Adrenal gland (tissue), 12 donors: ENCODE measurements around the gene PIGX. TPM values are rescaled to one million over a fixed set of nuclear protein-coding genes. Genes with fewer than 3 reads are reported as not detected.

Experiments
- DNase-seq, 7 donors: peaks; one replicate each; pipeline ENCODE4 v3.0.0-alpha.2; 2019 to 2020
- H3K27ac ChIP-seq, 5 donors: fragments of 200-600 bp; sonication (generic) in 4 of 5; 1 replicate in 3 of 5; 2 replicates in 2 of 5; pipeline versions ENCODE4 v1.5.1 to v1.8.0; 2016 to 2020; ENCODE audit warnings: mild to moderate bottlenecking in 1 of 5
- H3K27me3 ChIP-seq: fragments of 200-600 bp; 2 replicates; pipeline ENCODE4 v1.8.0; 2021
- H3K36me3 ChIP-seq, 2 donors: fragments of 200-600 bp; replicated peaks in 1 of 2; 1 replicate in 1 of 2; 2 replicates in 1 of 2; pipeline versions ENCODE4 v1.5.1 to v1.8.0; 2018 to 2022
- H3K4me1 ChIP-seq, 2 donors: fragments of 200-600 bp; replicated peaks in 1 of 2; 1 replicate in 1 of 2; 2 replicates in 1 of 2; pipeline versions ENCODE4 v1.5.1 to v1.8.0; 2018 to 2021
- H3K4me3 ChIP-seq, 4 donors: fragments of 200-600 bp; sonication (generic) in 3 of 4; one replicate each; pipeline ENCODE4 v1.5.1; 2016 to 2018
- H3K9me3 ChIP-seq, 3 donors: fragments of 200-600 bp; sonication (generic) in 1 of 3; replicated peaks in 1 of 3; 1 replicate in 2 of 3; 2 replicates in 1 of 3; pipeline versions ENCODE4 v1.5.1 to v1.8.0; 2016 to 2021
- CTCF ChIP-seq, 6 experiments: fragments of 450-650 bp in 4 of 6; fragments of 200-600 bp in 2 of 6; sonication (generic) in 1 of 6; IDR thresholded peaks; 1 replicate in 5 of 6; 2 replicates in 1 of 6; pipeline versions ENCODE4 v1.5.1 to v1.8.0; 2016 to 2021; ENCODE audit warnings: antibody characterized with exemption in 6 of 6, mild to moderate bottlenecking in 2 of 6, moderate library complexity in 1 of 6
- POLR2A ChIP-seq, 2 donors: fragments of 450-650 bp; IDR thresholded peaks; one replicate each; pipeline ENCODE4 v1.6.1; 2017; ENCODE audit warnings: antibody characterized with exemption in 2 of 2, mild to moderate bottlenecking in 2 of 2, moderate library complexity in 1 of 2
- WGBS, 4 donors: extraction: QIAGEN DNeasy Blood & Tissue Kit in 2 of 4; methylation state at CpG; one replicate each; pipeline versions ENCODE4 v1.1.5 to v1.1.7; 2013 to 2017; 5-methylcytosine and 5-hydroxymethylcytosine counted together
- intact Hi-C, 2 donors: fragments of 100-400 bp; cut with DNase I; formaldehyde crosslinking; loops; one replicate each; pipeline versions ENCODE4 v1.14.1 to v1.15.0; 2022 to 2023
- polyA plus RNA-seq, 3 donors: library from polyadenylated mRNA; stranded (reverse); fragments of 200-250 nt in 2 of 3; fragments of 350-450 nt in 1 of 3; fragmentation: Illumina TruSeq in 1 of 3; extraction: RNeasy Lipid Tissue Mini Kit (QIAGEN cat#74804) in 1 of 3; gene quantifications; one replicate each; pipeline ENCODE4 v1.2.3, GENCODE V29; 2013 to 2014
- total RNA-seq, 9 donors: library from RNA; depleted of rRNA in 4 of 9; stranded (reverse); fragments of >200 nt in 4 of 9; fragments of 120-200 nt in 1 of 9; fragmentation: NEBNext Ultra II Directional in 1 of 9; extraction: Animal tissue kit (Norgen Biotek cat#: 25700) in 1 of 9; gene quantifications; one replicate each; pipeline versions ENCODE4 v1.1.0 to v1.2.4, GENCODE V29; 2013 to 2023
- donor health status: healthy with polysubstance abuse.
- donor health status: Bipolar disorder and iron deficiency.
- donor health status: DM: yes; HTN: yes; CAD: no.
- donor health status: DM: no; HTN: no; CAD: no.
- donor health status: DM: no; HTN: no; CAD: no.
- donor health status: DM: yes; HTN: yes; CAD: no.

PIGX gene
- total and polyA plus RNA-seq, 12 donors: 10.2 to 33.9 (median 26.1) TPM

- WGBS, 4 donors: 94 to 97% (median 95%) methylated on average over 8 of the region's 8 CpGs
- intact Hi-C loops: no loop called here
Measured at GRCh38 chr3:196753201-196753600, 41.0 kb downstream of the PIGX start.

GRCh38 chr3:196754091-196754981 is 42.2 kb downstream of the PIGX start:
- Histone ChIP-seq H3K9me3 (peaks cover 0 to 7% (median 0%) of the 10 kb centered on the region in 3 donors), H3K4me1 (peaks cover 5% of the 10 kb centered on the region in 2 donors), H3K27me3 (no peaks in the 10 kb centered on the region), H3K27ac (no peak overlapping the region), H3K36me3 (no peaks in the 10 kb centered on the region), H3K4me3 (no peak overlapping the region)
- TF ChIP-seq CTCF (IDR thresholded peaks at IDR 0.05): no peak
- no peak for DNase-seq
- intact Hi-C loops: no loop called here
- WGBS, 4 donors: 70 to 78% (median 76%) methylated on average over 9 of the region's 9 CpGs

More at GRCh38 chr3:196753201-196753600, 41.0 kb downstream of the PIGX start:
- no peaks in the 10 kb centered on the region for H3K36me3 ChIP-seq
- H3K4me3 ChIP-seq: no peak overlapping the region
- DNase-seq: no peak
- H3K4me1 ChIP-seq: peaks cover 3 to 5% of the 10 kb centered on the region in 2 donors
- H3K27me3 ChIP-seq: no peaks in the 10 kb centered on the region
- H3K9me3 ChIP-seq: peaks cover 0 to 7% (median 0%) of the 10 kb centered on the region in 3 donors
- H3K27ac ChIP-seq: no peak overlapping the region
- TF ChIP-seq CTCF (IDR thresholded peaks at IDR 0.05): no peak
- TF ChIP-seq POLR2A (IDR thresholded peaks at IDR 0.05): no peak

DNA sequence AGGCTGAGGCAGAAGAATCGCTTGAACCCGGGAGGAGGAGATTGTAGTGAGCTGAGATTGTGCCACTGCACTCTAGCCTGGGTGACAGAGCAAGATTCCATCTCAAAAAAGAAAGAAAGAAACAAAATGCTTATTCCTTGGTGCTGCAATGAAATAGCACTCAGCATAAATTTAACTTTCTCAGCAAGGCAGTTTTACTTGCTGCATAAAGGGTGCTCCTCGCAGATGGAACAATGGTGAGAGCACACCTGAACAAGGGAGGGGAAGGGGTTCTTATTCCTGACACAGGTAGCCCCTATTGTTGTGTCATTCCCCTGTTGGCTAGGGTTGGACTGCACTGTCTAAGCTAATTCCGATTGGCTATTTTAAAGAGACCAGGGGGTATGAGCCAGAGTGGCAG is 44.6 kb downstream of the PIGX start:
- 84 to 96% (median 91%) methylated on average over 4 of the region's 4 CpGs for WGBS, 4 donors
- H3K27me3 ChIP-seq: no peaks in the 10 kb centered on the region
- H3K4me3 ChIP-seq: no peak overlapping the region
- H3K27ac ChIP-seq: no peak overlapping the region
- peaks cover 0 to 7% (median 0%) of the 10 kb centered on the region in 3 donors for H3K9me3 ChIP-seq
- no peak for TF ChIP-seq CTCF (IDR thresholded peaks at IDR 0.05)
- TF ChIP-seq POLR2A (IDR thresholded peaks at IDR 0.05): no peak
- H3K4me1 ChIP-seq: peaks cover 5% of the 10 kb centered on the region in 2 donors
- no peak for DNase-seq
- no peaks in the 10 kb centered on the region for H3K36me3 ChIP-seq
- intact Hi-C loops: no loop called here

DNA sequence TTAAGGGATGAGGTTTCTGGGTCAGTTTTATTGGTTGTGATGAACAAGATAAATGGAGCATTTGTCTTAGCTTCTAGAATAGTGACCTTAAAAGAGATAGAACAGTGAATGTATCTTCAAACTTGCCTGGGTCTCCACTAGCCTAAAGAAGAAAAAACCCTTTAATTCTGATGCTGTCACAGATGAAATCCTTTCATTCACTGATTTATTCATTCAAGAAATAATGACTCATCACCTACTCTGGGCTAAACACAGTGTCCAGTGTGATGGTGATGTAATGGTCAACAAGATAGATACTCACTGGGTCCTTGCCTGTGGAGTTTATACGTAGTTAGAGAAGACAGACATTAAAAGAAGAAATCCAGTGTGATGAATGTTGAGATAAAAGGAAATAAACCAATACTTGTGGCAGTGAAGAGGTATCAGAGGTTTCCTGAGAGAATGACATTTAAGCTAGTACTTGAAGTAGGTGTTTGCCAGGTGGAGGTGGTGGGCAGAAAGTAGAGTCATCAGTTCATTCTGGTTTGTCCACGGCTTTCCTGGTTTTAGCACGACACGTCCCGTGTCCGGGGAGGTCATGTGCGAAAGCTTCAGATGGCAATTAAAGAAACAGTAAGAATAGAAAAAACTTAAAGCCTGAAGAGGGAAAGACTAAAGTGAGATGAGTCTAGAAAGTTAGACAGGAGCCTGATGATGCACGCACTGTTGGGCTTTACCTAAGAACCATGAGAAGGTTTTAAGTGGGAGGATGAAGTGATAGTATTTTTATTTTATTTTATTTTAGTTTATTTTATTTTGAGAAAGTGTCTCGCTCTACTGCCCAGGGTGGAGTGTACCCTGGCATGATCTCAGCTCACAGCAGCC is 45.9 kb downstream of the PIGX start:
- WGBS, 4 donors: 75 to 85% (median 83%) methylated on average over 9 of the region's 9 CpGs
- intact Hi-C loops: no loop called here
- H3K27ac ChIP-seq: no peak overlapping the region

More for the DNA sequence above, 45.9 kb downstream of the PIGX start:
- H3K9me3 ChIP-seq: peaks cover 0 to 7% (median 0%) of the 10 kb centered on the region in 3 donors
- TF ChIP-seq CTCF (IDR thresholded peaks at IDR 0.05) (no peak), POLR2A (IDR thresholded peaks at IDR 0.05) (no peak)
- peak in 3 of 7 donors; percentile 22 to 32 (median 29) for DNase-seq
- no peaks in the 10 kb centered on the region for H3K36me3 ChIP-seq
- peaks cover 5% of the 10 kb centered on the region in 2 donors for H3K4me1 ChIP-seq
- no peaks in the 10 kb centered on the region for H3K27me3 ChIP-seq
- no peak overlapping the region for H3K4me3 ChIP-seq
